HTERT RPE-1 (cell line): ENCODE results near the gene KANSL1.
"Not testable (repeated sequence)": the region's sequence is repeated elsewhere in the genome, so short reads cannot be mapped to it uniquely, and the experiment has no call there.

Experiments
- in situ Hi-C: fragments of 300-500 bp; cut with MboI; formaldehyde crosslinking; loops from 4 replicates; pipeline ENCODE4 v1.14.3; 2020; ENCODE audit warnings: low sequenced_read_pairs

The KANSL1 gene

DNA sequence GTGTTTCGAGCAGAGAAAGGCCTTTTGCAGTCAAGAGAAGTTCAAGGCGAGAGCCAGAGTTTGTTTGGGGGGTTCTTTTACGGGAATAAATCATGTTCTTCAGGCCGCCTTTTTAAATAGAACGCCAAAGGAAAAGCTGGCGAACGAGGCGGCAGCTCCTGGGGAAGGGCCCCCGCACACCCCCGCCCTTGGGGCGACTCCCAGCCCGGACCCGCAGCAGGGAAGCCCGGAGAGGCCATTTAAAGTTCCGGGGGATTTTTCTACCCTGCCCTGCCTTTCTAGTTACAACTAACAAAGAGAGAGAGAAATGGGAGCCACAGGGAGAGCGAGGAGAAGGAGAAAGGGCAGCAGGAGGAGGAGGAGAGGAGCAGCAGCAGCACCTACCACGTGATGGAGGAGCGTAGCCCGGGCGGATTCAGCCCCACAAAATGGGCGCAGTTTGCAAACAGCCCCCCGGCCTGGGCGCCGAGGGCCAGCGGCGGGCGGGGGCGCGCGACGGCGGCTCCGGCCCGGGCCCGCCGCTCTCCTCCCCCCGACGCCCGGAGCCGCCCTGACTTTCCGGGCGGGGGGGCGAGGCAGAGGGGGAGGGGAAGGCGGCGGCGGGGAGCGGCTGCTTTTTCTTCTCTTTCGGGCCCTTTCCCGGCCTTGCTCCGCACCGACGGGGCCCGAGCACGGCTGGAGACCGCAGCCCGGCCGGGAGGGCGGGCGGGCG is 634 bp downstream of the KANSL1 start:
- in situ Hi-C loops = no loop called here

DNA sequence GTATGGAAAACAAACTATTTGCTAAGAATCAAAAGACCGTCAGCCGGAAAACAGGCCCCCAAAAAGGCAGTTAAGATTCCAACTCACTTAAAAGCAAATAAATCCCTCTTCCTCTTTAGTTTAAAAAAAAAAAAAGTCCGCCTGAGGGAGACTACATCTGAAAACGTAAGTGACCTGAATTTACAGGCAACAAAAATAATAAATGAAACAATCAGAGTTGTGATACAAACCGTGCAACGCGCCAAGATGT is 1.1 kb downstream of the KANSL1 start:
- in situ Hi-C loops = no loop called here

DNA sequence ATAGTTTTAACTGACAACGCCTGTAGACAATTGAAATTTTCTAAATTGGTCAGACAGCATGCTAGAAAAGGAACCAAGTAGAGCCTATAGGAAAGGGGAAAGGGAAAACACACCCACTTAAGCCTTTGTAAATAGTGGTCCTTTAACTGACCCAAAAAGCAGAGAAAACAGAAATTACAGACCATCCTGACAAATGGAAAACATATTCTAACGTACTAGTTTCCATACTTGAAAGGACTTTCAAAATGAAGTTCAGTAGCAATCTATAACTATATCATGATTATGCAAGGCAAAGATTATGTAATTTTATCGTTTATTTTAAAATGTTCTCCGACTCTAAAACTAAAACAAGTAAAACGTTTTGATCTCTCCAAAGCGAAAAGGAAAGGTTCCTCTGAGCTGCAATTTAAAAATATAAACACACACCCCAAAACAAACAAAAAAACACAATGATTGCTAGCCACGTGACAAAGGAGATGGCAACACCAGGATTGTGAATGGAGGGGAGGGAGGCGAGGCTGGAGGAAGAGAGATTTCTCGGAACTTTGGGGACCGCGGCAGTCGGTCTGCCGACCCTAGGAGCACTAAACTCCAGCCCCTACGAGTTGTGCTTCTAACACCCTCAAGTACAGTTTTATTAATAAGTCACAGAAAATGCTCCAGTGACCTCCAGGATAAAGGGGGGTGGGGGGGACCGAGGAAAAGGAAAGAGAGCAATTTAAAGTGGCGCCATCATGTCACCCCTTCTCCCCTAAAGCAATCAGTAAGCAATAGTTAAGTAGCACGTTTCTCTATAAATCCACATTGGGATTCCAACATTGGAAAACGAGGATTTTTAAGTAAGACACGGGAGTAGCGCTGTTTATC is 1.7 kb downstream of the KANSL1 start:
- in situ Hi-C loops = no loop called here

DNA sequence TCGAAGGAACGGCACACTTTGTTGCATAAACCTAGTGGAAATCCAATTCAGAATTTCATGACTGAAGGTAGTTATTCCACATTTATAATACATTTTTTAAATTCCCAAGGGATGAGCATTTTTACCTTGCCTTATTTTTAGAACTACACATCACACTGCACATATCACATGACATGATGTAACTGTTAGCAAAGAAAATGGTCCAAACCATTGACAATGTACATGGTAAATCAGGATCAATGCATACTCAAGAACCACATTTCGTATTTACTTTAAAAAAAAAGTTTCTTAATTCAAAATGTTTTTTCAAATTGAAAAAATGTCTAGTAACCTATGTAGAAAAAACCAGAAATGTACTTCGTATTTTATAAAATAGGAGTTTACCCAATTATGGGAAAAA is 2.5 kb downstream of the KANSL1 start:
- in situ Hi-C loops = no loop called here

DNA sequence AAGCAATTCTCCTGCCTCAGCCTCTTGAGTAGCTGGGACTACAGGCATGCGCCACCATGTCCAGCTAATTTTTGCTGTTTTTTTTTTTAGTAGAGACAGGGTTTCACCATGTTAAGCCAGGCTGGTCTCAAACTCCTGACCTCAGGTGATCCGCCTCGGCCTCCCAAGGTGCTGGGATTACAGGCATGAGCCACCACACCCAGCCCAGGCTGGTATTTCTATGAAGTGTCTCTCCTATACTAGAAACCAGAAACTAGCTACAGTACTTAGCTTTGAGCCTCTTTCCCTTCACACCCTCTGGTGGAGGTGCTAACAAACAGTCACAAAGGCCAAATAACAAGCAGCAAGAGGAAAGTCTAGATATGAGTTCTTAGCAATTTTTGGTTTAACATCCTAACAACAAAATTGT is 6.4 kb downstream of the KANSL1 start:
- in situ Hi-C loops = not testable (repeated sequence)

DNA sequence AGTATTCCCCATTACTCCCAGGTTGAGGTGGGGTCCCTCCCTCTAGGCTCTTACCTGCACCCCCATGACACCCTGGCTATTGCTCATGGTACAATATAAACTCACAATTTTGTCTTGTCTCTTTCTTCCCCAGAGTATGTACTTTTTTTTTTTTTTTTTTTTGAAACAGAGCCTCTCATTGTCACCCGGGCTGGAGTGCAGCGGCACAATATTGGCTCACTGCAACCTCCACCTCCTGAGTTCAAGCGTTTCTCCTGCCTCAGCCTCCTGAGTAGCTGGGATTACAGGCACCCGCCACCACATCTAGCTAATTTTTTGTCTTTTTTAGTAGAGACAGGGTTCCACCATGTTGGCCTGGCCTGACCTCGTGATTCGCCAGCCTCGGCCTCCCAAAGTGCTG is 8.5 kb downstream of the KANSL1 start:
- in situ Hi-C loops = no loop called here

DNA sequence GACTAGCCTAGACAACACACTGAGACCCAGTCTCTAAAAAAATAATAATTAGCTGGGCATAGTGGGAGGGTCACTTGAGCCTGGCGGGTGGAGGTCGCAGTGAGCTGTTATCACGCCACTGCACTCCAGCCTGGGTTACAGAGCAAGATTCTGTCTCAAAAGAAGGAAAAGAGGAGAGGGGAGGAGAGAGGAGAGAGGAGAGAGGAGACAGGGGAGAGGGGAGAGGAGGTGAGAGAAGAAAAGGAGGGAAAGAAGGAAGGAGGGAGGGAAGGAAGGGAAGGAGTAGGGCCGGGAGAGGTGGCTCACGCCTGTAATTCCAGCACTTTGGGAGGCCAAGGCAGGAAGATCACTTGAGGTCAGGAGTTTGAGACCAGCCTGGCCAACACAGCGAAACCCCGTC is 9.8 kb downstream of the KANSL1 start:
- in situ Hi-C loops = not testable (repeated sequence)

DNA sequence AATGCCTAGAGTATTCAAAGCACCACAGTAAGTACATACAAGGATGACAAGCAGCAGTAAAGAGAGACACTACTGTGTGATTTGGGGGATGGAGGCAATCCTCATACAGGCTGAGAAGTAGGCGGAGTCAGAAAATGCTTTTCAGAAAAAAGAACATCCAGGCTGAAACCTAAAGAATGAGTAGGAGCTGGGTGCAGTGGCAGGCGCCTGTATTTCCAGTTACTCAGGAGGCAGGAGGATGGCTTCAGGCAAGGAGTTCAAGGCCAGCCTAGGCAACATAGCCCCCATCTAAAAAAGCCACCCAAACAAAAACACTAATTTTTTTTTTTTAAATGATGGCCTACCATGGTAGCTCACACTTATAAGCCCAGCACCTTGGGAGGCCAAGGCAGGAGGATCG is 10.3 kb downstream of the KANSL1 start:
- in situ Hi-C loops = no loop called here

DNA sequence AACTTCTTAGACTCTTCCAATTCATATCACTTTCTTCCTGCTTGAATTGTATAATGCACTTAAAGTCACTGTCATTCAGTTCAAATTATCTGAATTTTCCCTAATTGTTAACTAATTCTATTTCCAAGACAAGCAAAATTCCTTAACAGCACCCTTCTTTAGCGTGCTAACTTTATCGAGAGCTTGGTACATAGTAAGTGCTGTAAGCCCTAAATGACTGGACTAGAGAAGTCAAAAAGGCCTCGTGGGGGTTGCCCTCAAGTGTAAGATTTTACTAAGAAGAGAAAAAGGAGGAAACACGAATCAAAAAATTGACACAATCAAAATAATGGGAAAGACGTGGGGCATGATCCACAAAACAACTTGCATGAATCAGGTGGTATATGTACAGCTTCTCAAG is 11.3 kb downstream of the KANSL1 start:
- in situ Hi-C loops = no loop called here

DNA sequence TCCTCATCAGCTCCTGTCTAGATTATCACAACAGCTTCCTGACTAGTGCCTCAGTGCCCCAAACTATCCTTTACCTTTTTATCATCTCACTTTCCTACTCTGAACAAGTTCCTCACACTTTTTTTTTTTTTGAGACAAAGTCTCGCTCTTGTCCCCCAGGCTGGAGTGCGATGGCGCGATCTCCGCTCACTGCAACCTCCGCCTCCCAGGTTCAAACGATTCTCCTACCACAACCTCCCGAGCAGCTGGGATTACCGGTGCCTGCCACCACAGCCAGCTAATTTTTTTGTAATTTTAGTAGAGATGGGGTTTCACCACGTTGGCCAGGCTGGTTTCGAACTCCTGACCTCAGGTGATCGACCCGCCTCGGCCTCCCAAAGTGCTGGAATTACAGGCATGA is 11.9 kb downstream of the KANSL1 start:
- in situ Hi-C loops = not testable (repeated sequence)

DNA sequence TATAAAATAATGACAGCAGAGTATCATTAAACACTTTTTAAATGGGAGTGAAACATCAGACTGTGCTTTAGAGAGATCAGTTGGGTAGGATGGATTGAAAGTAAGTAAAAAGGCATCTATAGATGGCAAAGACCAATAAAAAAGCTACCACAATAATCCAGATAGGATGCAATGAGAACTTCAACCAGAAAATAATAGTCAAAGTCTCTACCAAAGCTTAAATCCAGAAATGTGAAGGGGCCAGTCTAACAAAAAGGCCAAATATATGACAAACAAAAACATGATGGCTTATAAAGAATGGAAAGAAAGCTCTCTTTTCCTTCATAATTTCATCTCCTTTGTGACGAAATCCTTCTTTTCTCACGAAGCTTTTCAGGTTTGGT is 12.3 kb downstream of the KANSL1 start:
- in situ Hi-C loops = no loop called here

DNA sequence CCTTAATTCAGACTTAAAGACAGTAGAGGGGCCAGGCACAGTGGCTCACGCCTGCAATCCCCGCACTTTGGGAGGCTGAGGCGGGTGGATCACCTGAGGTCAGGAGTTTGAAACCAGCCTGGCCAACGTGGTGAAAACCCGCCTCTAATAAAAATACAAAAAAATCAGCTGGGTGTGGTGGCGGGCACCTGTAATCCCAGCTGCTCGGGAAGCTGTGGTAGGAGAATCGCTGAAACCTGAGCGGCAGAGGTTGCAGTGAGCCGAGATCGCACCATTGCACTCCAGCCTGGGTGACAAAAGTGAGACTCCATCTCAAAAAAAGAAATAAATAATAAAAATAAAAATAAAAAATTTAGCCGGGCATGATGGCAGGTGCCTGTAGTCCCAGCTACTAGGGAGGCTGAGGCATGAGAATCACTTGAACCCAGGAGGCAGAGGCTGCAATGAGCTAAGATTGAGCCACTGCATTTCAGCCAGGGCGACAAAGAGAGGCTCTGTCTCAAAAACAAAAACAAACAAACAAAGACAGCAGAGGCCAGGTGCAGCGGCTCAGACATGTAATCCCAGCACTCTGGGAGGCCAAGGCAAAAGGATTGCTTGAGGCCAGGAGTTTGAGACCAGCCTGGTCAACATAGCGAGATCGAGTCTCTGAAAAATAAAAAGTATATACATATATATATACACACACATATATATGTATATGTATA is 12.9 kb downstream of the KANSL1 start:
- in situ Hi-C loops = not testable (repeated sequence)

DNA sequence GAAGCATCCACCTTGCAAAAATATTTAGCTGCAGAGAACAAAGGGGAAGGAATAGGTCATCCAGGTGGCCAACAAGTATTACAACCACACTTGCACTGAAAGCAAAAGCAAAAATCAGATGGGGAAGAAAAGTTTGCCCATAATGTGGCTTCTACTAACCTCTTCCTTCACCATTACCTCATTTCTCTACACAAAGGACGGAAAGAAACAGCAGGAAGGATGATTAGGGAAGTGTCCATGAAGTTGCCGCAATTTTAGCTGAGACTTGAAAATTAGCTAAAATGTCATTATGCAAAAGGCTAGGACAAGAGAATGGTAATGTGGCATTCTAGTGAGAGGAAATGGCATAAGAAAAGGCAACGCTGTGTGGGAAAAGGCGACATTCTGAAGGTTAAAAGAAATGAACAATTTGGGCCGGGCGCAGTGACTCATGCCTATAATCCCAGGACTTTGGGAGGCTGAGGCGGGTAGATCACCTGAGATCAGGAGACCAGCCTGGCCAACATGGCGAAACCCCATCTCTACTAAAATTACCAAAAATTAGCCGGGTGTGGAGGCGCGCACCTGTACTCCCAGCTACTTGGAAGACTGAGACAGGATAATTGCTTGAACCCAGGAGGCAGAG is 13.7 kb downstream of the KANSL1 start:
- in situ Hi-C loops = no loop called here

DNA sequence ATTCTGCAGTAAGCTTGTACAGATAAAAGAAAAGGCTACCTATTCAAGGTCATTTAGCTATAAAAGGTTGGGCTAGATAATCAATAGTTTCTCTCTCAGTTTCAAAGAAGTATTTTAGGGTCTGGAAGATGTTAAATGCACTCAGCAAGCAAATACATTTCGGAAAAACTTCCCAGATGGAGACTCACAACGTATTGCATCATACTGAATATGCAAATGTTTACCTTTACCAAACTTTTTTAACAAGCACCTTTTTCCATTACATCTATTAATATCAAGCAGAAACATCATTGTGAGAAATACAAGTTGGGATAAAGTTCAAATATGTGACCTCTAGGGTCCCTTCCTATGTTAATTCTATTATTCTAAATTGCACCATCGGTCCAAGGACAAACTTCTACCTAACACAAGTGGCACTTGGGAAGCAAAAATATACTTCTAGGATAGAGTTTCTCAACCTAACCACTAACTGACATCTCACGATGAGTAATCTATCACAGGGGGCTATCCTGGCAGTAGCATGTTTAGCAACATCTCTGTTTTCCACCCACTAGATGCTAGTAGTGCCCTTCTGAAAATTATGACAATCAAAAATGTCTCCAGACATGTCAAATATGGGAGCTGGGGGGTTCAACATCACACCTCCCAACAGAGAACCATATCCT is 14.5 kb downstream of the KANSL1 start:
- in situ Hi-C loops = no loop called here

DNA sequence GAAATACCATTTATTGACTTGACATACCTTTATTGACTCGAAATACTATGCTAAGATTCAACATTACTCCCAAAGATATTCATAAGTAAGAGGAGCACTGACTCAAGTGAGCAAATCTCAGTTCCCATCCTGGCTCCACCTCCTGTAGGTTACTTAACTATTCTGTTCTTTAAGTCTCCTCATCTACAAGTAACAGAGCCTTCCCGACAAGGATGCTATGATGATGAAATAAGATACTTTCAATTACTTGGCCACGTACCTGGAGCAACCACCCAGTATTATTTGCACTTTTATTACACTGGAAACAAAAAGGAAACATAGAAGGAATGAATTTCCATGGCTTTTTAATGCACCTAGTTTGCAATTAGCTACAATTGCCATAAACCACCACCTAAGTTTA is 16.3 kb downstream of the KANSL1 start:
- in situ Hi-C loops = no loop called here

DNA sequence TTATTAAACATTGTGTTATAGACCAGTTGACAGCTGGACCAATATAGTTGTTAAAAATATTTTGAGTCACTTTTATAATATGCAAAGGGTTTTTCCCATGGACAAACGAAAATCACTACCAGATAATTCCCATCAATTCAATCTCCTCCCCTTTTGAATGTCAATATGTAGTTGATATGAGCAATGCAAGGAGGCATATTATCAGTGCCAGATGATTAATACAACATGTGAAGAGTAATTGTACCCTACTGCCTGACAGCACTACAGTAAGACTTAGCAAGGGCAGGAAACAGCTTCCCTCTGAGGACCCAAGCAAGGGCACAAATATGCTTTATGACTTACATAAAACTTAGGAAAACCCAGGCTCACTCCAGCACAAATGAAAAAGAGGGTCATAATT is 17.3 kb downstream of the KANSL1 start:
- in situ Hi-C loops = no loop called here

DNA sequence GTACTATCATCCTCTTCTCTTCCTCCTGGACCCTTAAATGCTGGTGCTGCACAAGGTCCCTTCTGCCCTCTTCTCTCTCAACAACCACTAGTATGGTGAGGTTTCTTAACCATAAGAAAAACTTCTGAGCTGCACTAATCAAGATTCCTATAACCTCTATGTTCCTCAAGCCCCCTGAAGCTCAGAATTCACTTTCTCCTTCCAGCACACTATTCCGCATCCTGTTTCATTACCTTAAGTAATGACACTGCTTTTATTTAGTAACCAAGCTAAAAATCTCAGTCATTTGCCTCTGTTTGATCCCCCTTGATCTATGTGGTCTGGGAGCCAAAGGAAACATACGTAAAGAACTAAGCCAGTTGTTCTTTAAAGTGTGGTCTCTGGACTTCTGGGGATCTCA is 20.1 kb downstream of the KANSL1 start:
- in situ Hi-C loops = no loop called here

DNA sequence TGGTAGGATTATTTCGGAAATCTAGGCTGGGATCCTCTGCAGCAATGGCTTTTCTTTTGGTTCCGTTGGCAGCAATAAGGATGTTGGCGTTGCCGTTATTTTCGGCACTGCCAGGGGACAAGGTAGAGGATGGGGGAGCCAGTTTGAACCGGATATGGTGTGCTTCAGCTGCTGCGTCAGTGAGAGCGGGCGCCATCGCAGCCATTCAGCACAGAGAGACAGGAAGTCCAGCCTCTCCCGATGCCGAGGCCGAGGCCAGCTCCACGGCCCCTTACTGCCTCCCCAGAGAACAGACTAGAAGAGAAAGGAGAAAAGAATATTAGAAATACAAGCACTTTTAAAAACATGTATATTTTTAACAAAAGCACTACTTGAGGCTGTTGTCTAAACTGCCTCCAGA is 21.3 kb downstream of the KANSL1 start:
- in situ Hi-C loops = no loop called here

DNA sequence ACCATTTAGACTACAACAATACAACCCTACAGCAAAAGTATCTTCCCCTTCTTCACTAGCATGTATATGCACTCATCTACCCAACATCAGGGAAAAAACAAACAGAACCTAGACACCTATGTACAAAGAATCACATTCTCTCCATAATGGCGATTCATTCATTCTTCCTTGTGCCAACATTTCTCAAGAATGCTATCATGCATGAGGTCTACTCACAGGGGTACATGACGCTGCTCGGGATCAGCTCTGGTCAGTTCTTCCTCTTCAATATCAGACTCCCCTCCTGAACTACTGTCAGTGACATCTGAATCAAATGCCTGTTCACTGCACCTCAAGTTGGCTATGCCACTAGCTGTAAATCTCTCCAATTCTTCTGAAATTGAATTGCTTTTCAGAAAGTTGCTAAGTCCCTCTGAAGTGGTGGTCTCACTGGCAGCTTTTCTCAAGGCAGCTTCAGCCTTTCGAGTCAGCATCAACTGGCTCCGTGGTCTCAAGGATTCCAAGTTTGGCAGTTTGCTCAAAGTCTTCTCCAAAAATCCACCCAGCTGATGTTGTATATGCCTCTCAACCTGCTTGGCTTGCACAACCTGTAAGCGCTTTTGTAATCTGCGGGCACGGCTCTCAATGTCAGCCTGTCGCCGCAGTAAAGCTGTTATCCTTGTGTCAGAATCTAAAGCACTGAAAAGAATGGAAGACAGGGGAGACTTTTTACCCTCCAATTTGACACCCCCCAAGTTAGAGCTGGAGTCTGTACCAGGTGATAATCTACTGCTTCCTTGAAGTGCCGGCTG is 22.4 kb downstream of the KANSL1 start:
- in situ Hi-C loops = no loop called here

DNA sequence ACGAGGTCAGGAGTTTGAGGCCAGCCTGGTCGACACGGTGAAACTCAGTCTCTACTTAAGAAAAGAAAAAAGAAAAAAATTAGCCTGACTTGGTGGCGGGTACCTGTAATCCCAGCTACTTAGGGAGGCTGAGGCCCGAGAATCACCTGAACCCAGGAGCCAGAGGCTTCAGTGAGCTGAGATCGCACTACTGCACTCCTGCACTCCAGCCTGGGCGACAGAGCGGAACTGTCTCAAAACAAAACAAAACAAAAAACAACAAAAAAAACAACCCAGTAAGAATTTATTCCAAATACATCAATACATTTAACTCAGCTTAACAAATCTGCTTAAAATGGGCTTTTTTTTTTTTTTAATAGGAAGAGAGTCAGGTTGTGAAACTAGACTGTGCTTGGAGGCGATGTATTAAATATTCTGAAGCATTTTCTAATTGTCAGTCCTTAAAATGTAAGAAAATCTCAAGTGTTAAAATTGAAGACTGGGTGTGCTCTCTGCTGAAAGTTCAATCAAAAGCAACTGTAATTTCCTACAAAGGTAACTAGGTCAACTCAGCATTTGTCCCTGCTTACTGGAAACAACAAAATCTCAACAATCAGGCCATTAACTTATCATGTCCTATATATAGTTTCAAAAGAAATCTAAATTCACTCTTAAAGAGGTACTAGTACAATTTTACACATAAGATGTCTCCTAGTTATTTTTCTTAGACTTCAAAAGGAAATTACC is 23.2 kb downstream of the KANSL1 start:
- in situ Hi-C loops = no loop called here
